NB4 (cell line): Measurements from ENCODE around the gene INMT.

Experiments
- DNase-seq: peaks from one replicate; pipeline ENCODE4 v3.0.0; 2010; ENCODE audit warnings: low read depth
- H3K4me3 ChIP-seq: one replicate; pipeline ENCODE4 v1.5.1; 2011; ENCODE audit warnings: mild to moderate bottlenecking, low read depth, low read length, moderate library complexity
- MAX ChIP-seq: IDR thresholded peaks from 2 replicates; pipeline ENCODE4 v1.6.1; 2011; ENCODE audit warnings: low read depth, low read length
- MYC ChIP-seq: IDR thresholded peaks from 2 replicates; pipeline ENCODE4 v1.6.1; 2011; ENCODE audit warnings: low read depth, low read length
- POLR2A ChIP-seq: IDR thresholded peaks from 2 replicates; pipeline ENCODE4 v1.6.1; 2011; ENCODE audit warnings: mild to moderate bottlenecking; ENCODE audit not compliant: insufficient read length; ENCODE audit errors: extremely low read depth
- TF ChIP-seq, protein P1 (sequence below): IDR thresholded peaks from one replicate; pipeline ENCODE4 v1.5.1; 2012; ENCODE audit warnings: low read depth, low read length

Gene INMT

GRCh38 chr7:30772984-30773383 is 21.0 kb downstream of the INMT start:
- H3K4me3 ChIP-seq: no peak overlapping the region
- DNase-seq: no peak
- TF ChIP-seq, protein P1, sequence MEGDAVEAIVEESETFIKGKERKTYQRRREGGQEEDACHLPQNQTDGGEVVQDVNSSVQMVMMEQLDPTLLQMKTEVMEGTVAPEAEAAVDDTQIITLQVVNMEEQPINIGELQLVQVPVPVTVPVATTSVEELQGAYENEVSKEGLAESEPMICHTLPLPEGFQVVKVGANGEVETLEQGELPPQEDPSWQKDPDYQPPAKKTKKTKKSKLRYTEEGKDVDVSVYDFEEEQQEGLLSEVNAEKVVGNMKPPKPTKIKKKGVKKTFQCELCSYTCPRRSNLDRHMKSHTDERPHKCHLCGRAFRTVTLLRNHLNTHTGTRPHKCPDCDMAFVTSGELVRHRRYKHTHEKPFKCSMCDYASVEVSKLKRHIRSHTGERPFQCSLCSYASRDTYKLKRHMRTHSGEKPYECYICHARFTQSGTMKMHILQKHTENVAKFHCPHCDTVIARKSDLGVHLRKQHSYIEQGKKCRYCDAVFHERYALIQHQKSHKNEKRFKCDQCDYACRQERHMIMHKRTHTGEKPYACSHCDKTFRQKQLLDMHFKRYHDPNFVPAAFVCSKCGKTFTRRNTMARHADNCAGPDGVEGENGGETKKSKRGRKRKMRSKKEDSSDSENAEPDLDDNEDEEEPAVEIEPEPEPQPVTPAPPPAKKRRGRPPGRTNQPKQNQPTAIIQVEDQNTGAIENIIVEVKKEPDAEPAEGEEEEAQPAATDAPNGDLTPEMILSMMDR: no peak
- peak; percentile 28; the same call in 1 of the 2 replicates for TF ChIP-seq MAX

DNA sequence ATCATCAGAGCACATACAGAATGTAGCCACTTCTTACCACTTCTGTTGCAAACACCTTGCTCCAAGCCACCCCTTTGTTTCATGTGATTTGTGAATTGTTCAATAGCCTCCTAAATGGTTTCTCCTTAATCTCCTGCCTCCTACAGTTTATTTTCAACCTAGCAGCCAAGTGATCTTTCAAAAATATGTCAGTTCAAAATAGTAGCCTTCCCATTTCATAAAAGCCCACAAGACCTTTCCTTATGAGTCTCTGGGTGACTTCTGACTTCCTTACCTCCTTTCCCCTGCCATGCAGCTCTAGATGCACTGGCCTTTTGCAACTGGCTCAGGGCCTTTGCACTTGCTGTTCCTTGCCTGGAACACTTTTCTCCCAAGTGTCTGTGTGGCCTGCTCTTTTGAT is 24.1 kb downstream of the INMT start:
- DNase-seq: no peak
- H3K4me3 ChIP-seq: no peak overlapping the region
- TF ChIP-seq MAX (no peak), MYC (no peak), POLR2A (no peak)
- TF ChIP-seq, protein P1: no peak

DNA sequence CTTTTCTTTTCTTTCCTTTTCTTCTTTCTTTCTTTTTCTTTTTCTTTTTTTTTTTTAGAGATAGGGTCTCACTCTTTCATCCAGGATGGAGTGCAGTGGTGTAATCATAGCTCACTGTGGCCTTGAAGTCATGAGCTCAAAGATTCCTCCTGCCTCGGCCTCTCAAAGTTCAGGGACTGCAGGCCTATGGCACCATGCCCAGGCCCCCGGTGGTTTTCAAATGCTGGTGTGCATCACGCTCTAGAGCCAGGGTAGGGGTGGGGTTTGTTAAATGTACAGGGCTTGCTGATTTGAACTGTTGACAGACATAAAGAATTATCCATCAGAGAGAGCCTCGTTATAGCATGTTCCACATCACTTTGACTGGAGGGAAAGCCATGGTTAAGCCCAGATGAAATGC is 25.0 kb downstream of the INMT start:
- no peak overlapping the region for H3K4me3 ChIP-seq
- TF ChIP-seq POLR2A (no peak), MYC (no peak)
- TF ChIP-seq, protein P1: no peak
- no peak for DNase-seq

DNA sequence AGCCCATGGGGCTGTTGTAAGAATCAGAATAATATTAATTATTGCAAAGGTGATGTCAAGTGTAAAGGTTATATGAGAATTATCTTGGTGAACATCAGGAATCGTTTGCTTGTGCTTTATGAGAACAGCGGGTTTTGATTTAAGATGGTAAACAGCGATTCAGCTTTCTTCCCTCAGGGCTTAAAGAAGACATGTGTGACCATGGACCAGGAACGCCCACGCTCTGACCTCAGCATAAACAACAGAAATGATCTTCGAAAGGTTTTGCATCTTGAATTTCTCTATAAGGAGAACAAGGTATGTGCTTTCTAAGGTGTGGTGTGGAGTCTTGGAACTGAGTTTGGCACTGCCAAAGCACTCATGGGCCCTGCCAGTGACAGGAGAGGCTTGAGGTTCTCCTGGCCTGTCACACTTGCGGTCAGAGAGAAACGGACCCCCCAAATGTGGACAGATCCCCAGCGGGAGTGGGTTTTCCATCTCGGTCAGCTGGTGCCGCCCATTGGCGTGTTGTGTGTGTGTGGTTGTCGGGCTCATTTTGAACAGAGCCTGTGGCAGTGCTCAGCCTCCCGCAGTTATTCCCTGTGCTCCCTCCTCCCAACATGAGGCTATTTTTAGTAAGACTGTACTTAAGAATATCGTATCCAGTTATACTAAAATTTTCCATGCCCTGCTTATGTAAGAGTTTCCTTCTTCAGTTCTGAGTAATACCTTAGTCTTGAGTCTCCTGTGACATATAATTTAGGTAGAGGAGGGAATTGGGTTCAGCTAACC is 26.5 kb downstream of the INMT start:
- H3K4me3 ChIP-seq: no peak overlapping the region
- DNase-seq: no peak
- no peak for TF ChIP-seq MYC
- TF ChIP-seq, protein P1: no peak
- TF ChIP-seq MAX: no peak
- TF ChIP-seq POLR2A: no peak

GRCh38 chr7:30779574-30779973 is 27.6 kb downstream of the INMT start:
- TF ChIP-seq, protein P1: no peak
- H3K4me3 ChIP-seq: no peak overlapping the region
- DNase-seq: no peak

DNA sequence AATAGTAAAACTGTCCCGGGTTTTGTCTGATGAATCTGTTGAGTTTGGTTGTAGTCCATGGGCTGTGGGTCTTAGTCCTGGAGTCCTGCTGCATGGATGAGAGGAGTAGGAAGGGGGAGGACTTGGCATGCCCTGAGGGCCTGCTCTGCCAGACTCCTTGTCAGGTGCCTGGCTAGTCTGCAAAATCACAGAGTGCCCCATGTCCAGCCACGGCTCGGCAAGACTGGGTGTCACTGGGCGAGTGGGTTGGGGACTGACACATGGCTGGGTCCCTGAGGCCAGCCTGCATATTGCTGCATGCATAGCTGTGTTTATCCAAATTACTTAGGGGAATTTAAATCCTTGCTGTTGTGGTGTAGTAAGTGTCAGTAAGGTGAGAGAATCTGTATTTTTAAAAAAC is 29.0 kb downstream of the INMT start:
- H3K4me3 ChIP-seq: no peak overlapping the region
- no peak for DNase-seq
- no peak for TF ChIP-seq MAX
- TF ChIP-seq POLR2A: no peak
- TF ChIP-seq, protein P1: no peak
- TF ChIP-seq MYC: no peak
